CD4-positive, alpha-beta T cell (primary cell): Measurements from ENCODE around the gene NAMPT. TPM values are rescaled to one million over a fixed set of nuclear protein-coding genes. Genes with fewer than 3 reads are reported as not detected.

Experiments
- ATAC-seq: fragments of 200-7000 bp; cut with Tn5 transposase; one replicate; pipeline ENCODE4 v1.10.0; 2022; ENCODE audit warnings: mild to moderate bottlenecking; ENCODE audit not compliant: poor library complexity
- CTCF ChIA-PET: fragments of 350-600 bp; sonication (Branson Sonifier 250); formaldehyde crosslinking; loops from one replicate; lab custom pipeline; 2021; ENCODE audit warnings: antibody characterized with exemption, inconsistent platforms; lab: Charles Lee
- POLR2A ChIA-PET: fragments of 350-600 bp; sonication (Branson Sonifier 250); formaldehyde crosslinking; loops from one replicate; lab custom pipeline; 2021; ENCODE audit warnings: antibody characterized with exemption, inconsistent platforms; lab: Charles Lee
- DNase-seq, 14 experiments: peaks; one replicate each; pipeline ENCODE4 v3.0.0-alpha.2; 2013 to 2020; ENCODE audit warnings: mixed read lengths in 2 of 14
- H3K27ac ChIP-seq, 2 donors: one replicate each; pipeline versions ENCODE4 v1.5.1 to v1.7.0; 2013; ENCODE audit warnings: low read length in 2 of 2, low read depth in 1 of 2, mild to moderate bottlenecking in 1 of 2
- H3K27me3 ChIP-seq, 2 experiments: 1 replicate in 1 of 2; 2 replicates in 1 of 2; pipeline versions ENCODE4 v1.6.1 to v1.7.0; 2013; ENCODE audit warnings: low read length in 2 of 2, control low read depth in 1 of 2, mild to moderate bottlenecking in 1 of 2, moderate library complexity in 1 of 2; ENCODE audit not compliant: insufficient read depth in 2 of 2, control insufficient read depth in 1 of 2
- H3K36me3 ChIP-seq: one replicate; pipeline ENCODE4 v1.6.1; 2013; ENCODE audit warnings: low read length, control low read depth; ENCODE audit not compliant: insufficient read depth
- H3K4me1 ChIP-seq: one replicate; pipeline ENCODE4 v1.6.1; 2013; ENCODE audit warnings: low read length, control low read depth; ENCODE audit not compliant: insufficient read depth
- H3K4me3 ChIP-seq: one replicate; pipeline ENCODE4 v1.5.1; 2013; ENCODE audit warnings: mild to moderate bottlenecking, low read length, moderate library complexity
- H3K9me3 ChIP-seq, 2 experiments: 1 replicate in 1 of 2; 2 replicates in 1 of 2; pipeline versions ENCODE4 v1.6.1 to v1.7.0; 2013; ENCODE audit warnings: low read length in 2 of 2, mild to moderate bottlenecking in 2 of 2, control low read depth in 1 of 2, moderate library complexity in 1 of 2; ENCODE audit not compliant: control insufficient read depth in 1 of 2, insufficient read depth in 1 of 2
- H3K27ac Mint-ChIP-seq: one replicate; pipeline ENCODE4 v1.8.0; 2020; ENCODE audit warnings: mixed read lengths
- H3K27me3 Mint-ChIP-seq: one replicate; pipeline ENCODE4 v1.8.0; 2021; ENCODE audit warnings: mixed read lengths
- H3K36me3 Mint-ChIP-seq: one replicate; pipeline ENCODE4 v1.8.0; 2021; ENCODE audit warnings: low read depth, mixed read lengths
- H3K4me1 Mint-ChIP-seq: one replicate; pipeline ENCODE4 v1.8.0; 2021; ENCODE audit warnings: low read depth, mixed read lengths
- H3K4me3 Mint-ChIP-seq: one replicate; pipeline ENCODE4 v1.8.0; 2020; ENCODE audit warnings: mild to moderate bottlenecking, mixed read lengths
- H3K9me3 Mint-ChIP-seq: one replicate; pipeline ENCODE4 v1.8.0; 2020; ENCODE audit warnings: mixed read lengths
- intact Hi-C, 2 experiments: fragments of 100-400 bp; cut with DNase I in 1 of 2; cut with micrococcal nuclease in 1 of 2; formaldehyde crosslinking; loops; one replicate each; pipeline versions ENCODE4 v1.15.1 to v1.9.0; 2023 to 2025; cut with DNase I, micrococcal nuclease
- total RNA-seq, 174 experiments: library from RNA in 2 of 174; stranded (reverse) in 2 of 174; gene quantifications; one replicate each; pipeline ENCODE4 v1.2.3 and lab custom pipeline; 2021 to 2026
- TF ChIP-seq, protein P1 (sequence below): fragments of 200-600 bp; IDR thresholded peaks from one replicate; pipeline ENCODE4 v1.8.0; 2022; ENCODE audit warnings: antibody characterized with exemption, mild to moderate bottlenecking

Gene NAMPT
- total RNA-seq, 2 experiments from 2014 or later, result 154 to 159 TPM

DNA sequence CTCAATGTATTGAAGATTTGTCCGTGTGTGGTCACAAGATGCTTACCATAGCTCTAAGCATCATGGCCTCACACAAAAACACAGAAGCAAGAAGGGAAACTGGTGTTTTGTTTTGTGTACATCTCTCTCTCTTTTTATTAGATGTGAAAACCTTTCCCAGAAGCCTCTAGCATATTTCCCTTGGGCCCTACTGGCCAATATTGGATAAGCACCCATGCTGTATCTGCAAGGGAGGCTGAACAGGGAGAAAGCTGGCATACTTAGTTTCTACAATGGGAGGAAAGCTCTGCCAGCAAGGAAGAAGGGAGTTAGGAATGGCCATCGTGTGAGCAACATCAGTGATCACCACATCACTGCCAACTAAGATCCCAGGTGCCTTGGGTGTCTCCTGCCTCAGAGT, 9.6 kb upstream of the NAMPT start:
- Histone ChIP-seq H3K27me3 (no peaks in the 10 kb centered on the region), H3K9me3 (no peaks in the 10 kb centered on the region), H3K36me3 (no peaks in the 10 kb centered on the region), H3K4me1 (no peaks in the 10 kb centered on the region), H3K4me3 (no peak overlapping the region), H3K27ac (no peak overlapping the region)
- POLR2A ChIA-PET, result no interaction called here
- CTCF ChIA-PET, result interaction anchor here (1.1 kb wide), 1 partner anchor 168 kb away, joined by 3 read pairs; no protein-coding TSS in a partner anchor
- no peaks in the 10 kb centered on the region for H3K9me3 Mint-ChIP-seq
- no peak overlapping the region for H3K4me3 Mint-ChIP-seq
- H3K27ac Mint-ChIP-seq, result no peak overlapping the region
- intact Hi-C loops, result no loop called here
- peaks cover 14% of the 10 kb centered on the region for H3K27me3 Mint-ChIP-seq
- no peaks in the 10 kb centered on the region for H3K4me1 Mint-ChIP-seq
- TF ChIP-seq, protein P1, sequence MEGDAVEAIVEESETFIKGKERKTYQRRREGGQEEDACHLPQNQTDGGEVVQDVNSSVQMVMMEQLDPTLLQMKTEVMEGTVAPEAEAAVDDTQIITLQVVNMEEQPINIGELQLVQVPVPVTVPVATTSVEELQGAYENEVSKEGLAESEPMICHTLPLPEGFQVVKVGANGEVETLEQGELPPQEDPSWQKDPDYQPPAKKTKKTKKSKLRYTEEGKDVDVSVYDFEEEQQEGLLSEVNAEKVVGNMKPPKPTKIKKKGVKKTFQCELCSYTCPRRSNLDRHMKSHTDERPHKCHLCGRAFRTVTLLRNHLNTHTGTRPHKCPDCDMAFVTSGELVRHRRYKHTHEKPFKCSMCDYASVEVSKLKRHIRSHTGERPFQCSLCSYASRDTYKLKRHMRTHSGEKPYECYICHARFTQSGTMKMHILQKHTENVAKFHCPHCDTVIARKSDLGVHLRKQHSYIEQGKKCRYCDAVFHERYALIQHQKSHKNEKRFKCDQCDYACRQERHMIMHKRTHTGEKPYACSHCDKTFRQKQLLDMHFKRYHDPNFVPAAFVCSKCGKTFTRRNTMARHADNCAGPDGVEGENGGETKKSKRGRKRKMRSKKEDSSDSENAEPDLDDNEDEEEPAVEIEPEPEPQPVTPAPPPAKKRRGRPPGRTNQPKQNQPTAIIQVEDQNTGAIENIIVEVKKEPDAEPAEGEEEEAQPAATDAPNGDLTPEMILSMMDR, result no peak
- no peak for DNase-seq
- ATAC-seq, result no peak
- H3K36me3 Mint-ChIP-seq, result no peaks in the 10 kb centered on the region

DNA sequence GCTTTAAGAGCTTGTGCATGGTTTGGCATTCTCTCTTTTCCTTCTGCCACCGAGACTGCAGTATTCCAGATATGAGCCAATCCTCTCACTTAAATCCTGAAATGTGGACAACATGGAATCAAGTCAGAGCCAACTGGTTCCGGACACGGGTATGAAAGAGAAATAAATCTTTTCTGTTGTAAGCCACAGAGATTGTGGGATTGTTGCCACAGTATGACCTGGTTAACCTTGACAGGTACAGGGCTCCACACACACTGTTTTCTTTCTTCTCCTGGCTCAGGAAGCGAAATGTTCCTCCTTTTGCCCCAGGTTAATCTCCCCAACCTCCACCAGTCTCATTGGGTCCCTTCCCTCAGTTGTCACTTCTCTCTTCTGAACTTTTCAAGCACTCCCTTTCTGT, 6.5 kb upstream of the NAMPT start:
- no peak overlapping the region for H3K4me3 ChIP-seq
- no peaks in the 10 kb centered on the region for H3K4me1 ChIP-seq
- H3K27ac Mint-ChIP-seq, result no peak overlapping the region
- H3K36me3 ChIP-seq, result no peaks in the 10 kb centered on the region
- no peak for ATAC-seq
- intact Hi-C loops, result no loop called here
- no peaks in the 10 kb centered on the region for H3K9me3 Mint-ChIP-seq
- H3K4me1 Mint-ChIP-seq, result peaks cover under 1% of the 10 kb centered on the region
- H3K4me3 Mint-ChIP-seq, result no peak overlapping the region
- peaks cover 11% of the 10 kb centered on the region for H3K27me3 Mint-ChIP-seq
- ChIA-PET POLR2A (no interaction called here), CTCF (no interaction called here)
- H3K27ac ChIP-seq, result no peak overlapping the region
- H3K9me3 ChIP-seq, result no peaks in the 10 kb centered on the region
- H3K27me3 ChIP-seq, result no peaks in the 10 kb centered on the region
- TF ChIP-seq, protein P1, result no peak
- H3K36me3 Mint-ChIP-seq, result no peaks in the 10 kb centered on the region
- DNase-seq, result no peak

DNA sequence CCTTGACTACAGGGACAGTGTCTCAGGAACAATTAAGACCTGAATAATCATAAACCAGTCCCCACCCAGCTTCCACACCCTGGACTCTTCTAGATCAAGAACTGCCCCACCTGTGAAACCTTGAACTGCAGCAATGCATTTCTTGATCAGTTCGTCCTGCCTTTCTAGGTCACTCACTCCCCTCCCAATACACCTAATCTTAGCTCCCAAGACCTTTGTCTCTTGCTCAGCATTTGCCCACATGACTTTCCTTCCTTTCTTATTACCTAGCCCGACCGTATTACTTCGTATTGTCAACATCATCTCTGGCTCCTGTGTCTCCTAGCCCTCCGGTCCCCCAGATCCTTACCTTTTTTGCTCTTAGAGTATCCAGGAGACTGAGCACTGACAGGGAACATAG, 5.5 kb upstream of the NAMPT start:
- Histone ChIP-seq H3K4me1 (peaks cover 9% of the 10 kb centered on the region), H3K27ac (no peak overlapping the region), H3K36me3 (no peaks in the 10 kb centered on the region), H3K27me3 (no peaks in the 10 kb centered on the region), H3K4me3 (no peak overlapping the region), H3K9me3 (no peaks in the 10 kb centered on the region)
- Mint-ChIP-seq H3K4me1 (peaks cover 8% of the 10 kb centered on the region), H3K4me3 (no peak overlapping the region), H3K36me3 (no peaks in the 10 kb centered on the region), H3K27me3 (peaks cover 9% of the 10 kb centered on the region), H3K9me3 (no peaks in the 10 kb centered on the region), H3K27ac (no peak overlapping the region)
- DNase-seq (no peak), ATAC-seq (no peak)
- ChIA-PET POLR2A (no interaction called here), CTCF (no interaction called here)
- intact Hi-C loops, result no loop called here
- TF ChIP-seq, protein P1, result no peak
